AG08395 (cell line): Measurements from ENCODE around the gene IRF1.

Source experiments
- DNase-seq: peaks from one replicate; pipeline ENCODE4 v3.0.0; 2012; ENCODE audit warnings: mixed read lengths, low spot score

The IRF1 gene

DNA sequence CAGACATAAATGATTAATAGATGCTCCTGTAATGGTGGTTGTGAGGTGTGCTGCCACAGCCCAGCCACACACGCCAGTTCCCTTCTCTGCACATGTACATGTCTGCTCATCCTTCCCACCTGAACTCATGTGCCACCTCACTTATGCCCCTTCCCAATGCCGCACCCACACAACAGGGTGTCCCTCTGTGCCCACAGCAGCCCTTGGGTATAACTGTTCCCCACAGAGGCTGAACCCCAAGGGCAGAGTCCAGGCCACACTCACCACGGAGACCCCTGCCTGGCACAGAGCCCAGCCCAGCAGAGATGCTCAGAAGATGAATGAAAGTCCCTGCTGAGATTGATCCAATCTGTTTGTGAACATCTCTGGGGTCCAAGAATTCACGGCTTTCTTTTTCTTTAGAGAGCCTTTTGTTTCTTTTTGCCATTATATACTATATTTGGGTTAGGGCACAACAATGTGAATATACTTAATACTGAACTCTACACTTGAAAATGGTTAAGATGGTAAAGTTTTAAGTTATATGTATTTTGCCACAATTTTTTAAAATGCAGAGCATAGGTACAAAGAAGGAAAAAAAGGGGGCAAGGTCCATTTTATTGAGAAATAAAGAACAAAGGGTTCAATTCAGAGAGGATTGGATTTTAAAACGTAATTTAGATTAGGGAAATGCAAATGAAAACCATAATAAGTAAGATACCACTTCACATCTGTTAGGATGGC is 29.6 kb downstream of the IRF1 start:
- DNase-seq = no peak

DNA sequence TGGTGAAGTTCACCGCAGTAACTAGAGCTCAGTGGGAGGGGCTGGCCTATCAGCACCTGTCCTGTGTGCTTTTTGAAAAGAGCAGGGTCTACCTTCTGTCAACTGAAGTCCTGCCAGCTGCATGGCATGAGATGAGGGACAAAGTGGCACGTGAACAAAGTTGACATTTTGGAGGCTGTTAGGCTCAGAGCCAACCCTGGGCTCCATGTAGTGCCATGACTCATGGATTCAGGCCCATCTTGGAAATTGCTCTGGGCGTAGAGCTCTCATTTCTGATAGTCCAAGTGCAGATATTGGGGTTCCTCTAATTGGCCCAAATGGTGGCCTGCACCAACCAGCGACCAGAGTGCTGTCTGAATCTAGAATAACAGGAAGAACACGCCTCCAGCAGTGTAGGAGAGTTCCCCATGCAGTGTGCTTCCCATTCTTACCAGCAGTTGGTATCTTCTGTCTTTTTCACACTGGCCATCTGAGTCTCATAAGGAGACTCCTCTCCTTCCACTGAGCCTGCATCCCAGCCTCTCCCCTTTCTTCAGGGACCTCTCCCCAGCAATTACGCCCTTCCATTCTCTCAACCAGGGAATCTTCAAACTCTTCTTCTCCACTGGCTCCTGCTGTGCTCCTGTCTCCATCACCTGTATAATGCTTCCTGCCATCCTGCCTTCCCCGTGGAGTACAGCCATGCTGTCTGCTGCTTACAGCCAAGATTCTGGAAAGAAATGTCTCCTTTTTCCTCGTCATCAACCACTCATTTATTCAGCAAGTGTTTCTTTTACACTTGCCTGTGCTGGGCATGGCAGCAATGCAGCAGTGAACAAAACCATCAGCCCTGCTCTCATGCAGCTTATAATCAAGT is 30.4 kb downstream of the IRF1 start:
- DNase-seq = no peak

DNA sequence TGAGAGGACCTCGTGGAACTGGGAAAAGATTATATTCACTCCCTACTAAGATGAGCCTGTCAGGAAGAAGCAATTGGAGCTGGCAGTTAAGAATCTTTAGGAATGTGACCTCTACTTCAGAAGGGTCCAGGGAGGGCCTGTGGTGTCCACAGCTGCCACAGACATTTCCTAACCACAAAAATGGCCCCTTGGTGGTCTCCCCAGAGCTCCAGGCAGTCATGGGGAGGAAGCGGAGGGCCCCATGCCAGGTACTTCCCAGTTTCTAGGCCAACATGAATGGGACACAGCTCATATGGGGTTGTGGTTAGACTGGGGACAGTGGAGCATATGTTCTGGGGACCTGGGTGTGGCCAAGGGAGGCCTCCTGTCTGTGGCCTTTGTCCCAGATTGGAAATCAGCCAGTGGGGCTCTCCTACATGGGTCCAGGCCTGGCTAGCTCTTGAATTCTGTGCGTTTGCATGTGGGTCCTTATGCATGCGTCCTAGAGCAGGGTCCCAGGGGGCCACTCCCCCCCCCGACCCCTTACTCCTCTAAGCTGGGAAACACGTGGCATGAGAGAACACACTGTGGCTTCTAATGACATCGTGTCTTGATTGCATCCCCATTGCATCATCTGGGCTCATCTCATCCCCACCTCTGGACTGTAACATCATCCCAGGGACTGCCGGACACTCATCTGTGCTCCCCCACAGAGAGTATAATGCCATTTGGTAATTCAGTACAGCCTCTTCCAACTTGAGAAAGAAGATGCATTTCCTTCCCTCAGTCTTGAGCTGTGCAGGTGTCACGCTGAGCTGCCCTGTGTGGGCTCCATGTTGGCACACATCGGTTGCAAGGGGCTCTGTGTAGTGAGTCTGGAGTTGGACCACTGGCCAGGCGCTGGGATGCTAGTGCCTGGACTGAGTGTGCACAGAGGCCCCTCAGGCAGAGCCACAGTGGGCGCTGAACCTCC is 31.3 kb downstream of the IRF1 start:
- DNase-seq = no peak

DNA sequence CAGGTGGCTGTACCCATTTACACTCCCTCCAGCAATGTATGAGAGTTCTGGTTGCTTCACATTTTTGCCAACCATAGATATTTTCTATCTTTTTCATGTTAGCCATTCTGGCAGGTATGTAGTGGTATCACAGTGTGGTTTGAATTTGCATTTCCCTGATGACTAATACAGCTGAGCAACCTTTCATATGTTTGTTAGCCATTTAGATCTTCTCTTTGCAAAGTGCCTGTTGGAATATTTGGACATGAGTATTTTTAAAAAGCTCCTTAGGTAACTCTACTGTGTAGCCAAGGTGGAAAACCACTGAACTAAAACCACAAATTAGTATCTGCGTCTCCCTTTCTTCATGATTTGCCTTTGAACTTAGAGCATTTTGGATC is 31.9 kb downstream of the IRF1 start:
- no peak for DNase-seq

DNA sequence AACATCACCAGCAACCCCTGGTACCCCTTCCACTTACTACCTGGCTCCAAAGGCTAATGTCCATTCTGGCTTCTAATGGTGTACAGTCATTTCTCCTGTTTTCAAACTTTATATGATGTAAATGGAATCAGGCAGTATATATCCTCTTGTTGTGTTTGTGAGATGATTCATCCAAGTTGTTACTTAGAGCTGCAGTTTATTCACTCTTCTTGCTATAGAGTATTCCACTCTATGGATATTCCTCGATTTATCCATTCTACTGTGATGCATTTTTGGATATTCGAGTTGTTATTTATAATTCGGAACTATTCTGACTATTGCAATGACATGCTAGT is 32.4 kb downstream of the IRF1 start:
- DNase-seq = no peak

DNA sequence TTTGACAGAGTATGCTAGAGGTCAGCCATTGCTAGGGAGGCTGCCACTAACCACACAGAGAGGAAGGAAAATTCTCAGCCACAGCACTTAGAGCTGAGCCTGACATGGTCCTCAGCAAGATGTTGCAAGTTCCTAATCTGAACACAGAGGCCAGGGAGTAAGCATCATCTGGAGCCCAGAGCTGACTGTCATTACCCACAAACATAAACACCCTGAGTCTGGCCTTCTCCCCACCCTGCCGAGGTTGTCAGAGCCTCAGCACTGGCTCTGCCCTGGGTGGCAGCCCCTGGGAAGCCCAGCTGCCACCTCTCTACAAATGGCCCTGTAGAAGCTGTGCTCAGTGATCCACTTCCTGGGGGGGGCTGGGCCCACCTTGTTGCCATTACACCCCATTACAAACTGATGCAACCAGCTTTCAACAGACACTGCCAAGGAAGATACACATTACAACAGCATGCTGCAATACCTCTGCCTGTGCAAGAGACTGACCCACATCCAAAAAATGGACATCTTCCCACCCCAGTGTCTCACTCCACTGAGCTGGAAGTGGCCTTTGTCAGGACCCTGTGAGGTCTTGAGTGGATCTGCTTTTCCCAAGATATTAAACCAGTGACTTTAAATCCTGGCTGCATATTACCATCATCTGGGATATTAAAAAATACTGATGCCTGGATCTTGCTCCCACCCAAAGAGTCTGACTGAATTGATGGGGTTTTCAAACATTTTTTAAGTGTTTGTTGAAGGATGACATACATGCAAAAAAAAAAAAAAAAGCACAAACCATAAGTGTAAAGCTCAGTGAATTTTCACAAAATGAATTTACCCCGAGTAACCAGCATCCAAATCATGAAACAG is 33.0 kb downstream of the IRF1 start:
- peak; percentile 81 for DNase-seq

DNA sequence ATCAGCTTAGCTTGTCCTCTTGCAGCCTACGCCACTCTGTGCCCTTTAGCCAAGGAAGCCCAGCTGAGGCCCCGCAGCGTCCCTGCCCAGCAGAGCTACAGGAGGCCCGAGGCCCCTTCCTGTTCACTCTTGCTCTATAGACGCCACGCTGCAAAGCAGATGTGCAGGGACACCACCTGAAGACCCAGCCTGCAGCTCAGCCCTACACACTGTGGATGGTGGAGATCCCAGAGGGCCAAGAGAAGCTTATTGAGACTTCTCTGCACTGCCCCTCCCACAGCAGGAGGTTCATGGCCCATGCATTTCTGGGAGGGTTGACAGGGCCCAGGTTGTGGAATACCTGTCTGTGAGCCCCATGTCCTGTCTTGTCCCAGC is 33.6 kb downstream of the IRF1 start:
- DNase-seq = no peak

DNA sequence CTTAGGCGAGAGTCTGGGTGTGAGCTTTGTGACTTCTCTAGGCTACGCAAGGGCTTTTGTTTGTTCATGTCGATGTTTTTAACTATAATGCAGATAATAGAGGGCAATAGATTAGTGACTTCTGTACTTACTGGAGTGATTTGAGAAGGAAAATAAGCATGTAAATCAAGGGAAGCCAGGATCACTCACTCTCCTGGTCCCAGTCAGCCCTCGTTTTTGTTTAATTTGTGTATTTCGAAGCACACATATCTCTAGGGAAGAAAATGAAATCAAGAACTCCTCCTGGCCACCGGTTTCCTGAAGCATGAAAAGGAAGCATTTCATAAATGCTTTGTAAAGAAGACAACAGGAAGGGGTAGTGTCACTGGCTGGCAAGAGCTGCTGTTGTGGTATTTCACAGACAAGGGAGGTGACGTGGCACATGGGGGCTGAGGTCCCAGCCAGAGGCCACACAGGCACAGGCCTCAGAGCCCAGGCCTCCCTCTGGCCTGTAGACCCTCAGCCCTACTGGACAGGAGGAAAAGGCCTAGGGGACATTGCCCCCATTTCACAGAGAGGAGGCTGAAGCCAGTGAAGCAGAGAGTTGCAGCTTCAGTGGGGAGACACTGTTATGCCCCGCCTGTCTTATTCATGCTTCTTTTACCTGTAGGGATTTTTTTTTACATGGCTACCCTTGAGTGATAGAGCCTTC is 34.1 kb downstream of the IRF1 start:
- peak; percentile 86 for DNase-seq

DNA sequence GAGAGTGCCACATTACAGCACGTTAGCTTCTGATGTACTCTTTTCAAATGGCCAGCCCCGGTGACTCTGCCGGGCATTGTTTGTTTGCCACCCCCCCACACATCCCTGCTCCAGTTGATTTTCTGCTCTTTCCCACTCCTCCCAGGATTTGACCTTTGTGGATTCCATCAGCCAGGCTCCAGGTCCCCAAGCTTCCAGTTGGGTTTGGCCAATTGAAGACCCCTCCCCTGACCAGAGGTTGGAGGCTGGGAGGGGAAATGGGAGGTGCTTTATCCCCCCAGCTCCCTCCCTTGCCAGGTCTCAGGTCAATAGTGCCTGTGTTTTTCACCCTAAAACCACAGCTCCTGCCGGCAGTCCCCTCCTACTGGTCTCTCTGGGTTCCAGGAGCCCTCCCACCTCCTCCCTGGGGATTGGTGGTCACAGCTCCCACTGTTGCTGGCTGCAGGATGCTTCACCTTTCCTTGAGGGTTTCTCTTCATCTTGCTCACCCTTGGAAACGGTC is 34.9 kb downstream of the IRF1 start:
- no peak for DNase-seq

DNA sequence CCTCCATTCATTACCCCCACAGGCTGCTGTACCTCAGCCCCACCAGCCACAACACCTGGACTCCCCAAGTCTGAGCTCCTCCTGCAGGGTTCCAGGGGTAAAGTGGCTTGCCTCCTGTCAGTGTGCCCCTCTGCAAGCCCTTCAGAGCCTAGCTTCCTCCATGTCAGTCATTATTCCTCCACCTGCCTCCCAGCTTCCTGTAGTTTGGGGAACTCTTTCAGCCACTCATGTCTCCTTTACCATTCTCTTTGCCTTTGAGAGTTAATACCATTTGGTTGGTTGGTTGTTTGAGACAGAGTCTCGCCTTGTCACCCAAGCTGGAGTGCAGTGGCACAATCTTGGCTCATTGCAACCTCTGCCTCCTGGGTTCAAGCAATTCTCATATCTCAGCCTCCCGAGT is 36.2 kb downstream of the IRF1 start:
- DNase-seq = no peak

DNA sequence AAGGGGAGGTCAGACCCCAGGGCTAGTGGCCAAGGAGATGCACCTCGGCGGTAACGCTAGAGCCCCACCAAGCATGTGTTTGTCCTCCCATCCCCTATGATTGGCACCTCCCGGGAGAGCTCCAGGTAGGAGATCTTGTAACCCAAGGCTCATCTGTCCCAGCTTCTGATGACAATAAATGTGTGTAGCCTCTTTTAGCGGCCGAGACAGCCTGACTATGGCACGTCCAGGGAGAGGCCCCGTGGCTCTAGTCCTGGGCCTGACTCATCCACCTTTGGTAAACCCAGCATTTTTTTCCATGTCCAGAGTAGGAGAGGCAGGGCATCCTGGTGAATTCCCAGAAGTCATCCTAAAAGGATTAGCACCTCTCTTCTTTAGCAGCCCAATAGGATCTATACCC is 39.2 kb downstream of the IRF1 start:
- DNase-seq = no peak

DNA sequence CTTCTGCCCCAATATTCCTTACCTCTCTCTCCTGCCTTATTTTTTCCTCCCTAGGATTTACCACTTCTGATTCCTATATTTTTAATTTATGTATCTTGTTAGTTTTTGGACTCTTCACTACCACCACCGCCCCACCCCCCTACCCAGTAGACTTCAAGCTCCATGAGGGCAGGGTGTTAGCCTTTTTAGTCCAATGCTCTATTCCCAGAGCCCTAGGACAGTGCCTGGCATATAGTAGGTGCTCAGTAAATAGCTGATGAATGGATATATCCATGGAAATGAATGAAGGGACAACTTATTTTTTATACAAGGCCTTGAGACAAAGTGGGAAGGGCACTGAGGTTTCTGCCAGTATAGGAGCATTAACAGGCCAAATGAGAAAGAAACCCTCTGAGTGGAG is 41.5 kb downstream of the IRF1 start:
- DNase-seq = no peak

DNA sequence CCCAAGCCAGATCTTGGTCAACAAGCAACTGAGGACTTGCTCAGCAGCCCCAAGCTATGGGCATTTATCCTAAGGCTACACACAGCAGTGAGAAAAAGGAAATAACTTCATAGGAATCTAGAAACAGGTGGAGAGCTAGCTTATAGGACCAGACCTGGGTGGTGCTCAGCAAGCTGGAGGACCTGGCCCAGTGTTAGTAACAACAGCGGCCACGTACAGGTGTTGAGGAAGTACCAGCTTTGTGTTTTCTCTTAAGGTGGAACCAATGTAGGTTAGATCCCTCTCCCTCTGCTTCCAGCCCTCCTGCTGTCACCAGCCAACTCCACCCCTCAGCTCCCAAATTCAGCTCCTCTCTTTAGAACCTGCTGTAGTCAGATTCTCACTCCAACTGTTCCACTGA is 43.4 kb downstream of the IRF1 start:
- no peak for DNase-seq

DNA sequence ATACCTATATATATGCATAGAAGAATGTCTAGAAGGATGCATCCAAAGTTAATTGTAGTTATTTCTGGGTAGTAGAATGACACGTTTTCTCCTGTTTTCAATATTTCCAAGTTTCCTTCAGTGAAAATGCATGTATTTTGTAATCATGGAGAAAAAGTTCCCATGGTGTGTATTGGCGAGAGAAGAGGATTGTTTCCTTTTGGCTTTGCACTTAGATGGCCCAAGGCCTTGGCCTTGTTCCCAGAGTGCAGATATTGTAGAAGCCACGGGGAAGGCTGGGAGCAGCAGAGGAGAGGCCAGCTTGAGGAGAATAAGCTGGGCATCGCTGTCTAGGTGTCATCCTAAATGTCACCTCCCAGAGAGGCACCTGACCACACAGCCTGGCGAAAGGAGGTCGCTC is 44.0 kb downstream of the IRF1 start:
- DNase-seq = peak; percentile 91

DNA sequence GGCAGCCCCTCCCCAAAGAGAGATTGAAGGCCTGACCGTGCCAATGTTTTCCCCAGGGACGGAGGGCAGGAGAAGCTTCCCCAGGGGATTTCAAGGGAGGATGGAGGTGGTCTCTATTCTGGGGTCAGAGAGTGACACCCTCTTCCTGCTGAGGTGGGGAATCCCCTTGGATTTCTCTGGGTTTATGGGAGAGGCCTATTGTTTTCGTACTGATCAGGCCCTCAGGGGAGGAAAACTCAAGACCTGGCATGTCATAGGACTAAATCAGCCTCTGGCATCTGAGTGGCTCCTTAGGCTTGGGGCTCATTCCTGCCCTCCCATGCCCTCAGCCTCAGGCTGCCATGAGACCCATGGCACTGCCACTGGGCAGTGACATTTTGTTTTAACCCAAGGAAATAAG is 44.6 kb downstream of the IRF1 start:
- DNase-seq = no peak

DNA sequence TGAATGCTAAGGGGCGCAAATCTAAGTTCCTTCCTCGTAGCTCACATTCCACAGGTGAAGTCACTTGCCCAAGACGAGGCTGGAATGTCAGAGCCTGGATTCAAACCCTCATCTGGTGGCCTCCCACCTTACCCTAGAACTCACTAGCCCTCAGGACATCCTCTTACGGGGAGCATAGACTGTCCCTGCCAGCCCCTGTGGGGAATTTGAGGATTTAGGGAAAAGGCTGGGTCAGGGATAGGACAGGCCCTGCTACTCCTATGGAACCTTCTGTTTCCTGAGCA is 45.0 kb downstream of the IRF1 start:
- no peak for DNase-seq

DNA sequence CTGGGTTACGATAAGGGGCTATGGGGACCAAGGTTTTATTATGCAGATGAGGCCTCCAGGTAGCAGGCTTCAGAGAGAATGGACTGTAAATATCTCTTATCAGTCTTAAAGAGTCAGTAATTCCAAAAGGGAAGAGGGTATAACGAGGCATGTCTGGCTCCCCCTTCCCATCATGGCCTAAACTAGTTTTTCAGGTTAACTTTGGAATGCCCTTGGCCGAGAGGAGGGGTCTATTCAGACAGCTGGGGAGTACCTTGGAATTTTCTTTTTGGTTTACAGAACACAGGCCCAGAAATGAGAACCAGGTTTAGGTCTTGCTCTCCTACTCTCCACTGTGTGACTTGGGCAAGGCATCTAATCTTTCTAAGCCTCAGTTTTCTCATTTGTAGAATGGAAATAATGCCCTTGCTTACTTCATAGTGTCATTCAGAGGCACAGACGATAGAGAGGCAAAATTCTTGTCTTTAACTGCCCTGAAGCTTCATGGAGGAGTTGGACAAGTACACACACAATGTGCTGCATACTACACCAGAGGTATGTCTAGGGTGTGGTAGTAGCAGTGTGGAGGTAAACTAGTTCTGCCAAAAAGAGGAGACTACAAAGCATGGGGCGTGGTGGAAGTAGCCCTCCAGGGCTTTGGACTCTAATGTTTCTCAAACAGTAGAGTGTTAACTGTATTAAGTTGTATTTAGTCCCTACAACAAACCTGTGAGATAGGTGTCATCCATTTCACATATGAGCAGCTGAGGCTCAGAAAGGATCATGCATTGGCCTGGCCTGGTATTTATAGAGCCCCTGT is 45.5 kb downstream of the IRF1 start:
- DNase-seq = no peak

DNA sequence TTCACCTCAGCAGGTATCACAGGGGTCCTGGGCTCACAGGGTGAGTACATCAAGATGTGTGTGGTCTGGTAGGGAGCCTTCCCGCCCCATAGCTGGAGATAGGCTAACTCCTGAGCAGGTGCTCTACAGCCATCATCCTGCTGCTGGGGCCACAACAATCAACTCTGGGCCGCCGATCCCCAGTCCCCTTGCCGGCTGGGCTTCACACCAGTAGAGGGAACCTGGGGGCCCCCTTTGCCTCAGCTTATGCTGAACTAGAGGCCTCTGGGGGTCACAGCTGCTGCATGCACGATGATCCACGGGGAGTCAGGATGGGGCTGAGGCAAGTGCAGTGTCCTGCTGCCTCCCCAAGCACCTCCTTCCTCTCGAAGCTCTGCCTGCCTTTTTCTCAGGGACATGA is 46.5 kb downstream of the IRF1 start:
- DNase-seq = no peak

DNA sequence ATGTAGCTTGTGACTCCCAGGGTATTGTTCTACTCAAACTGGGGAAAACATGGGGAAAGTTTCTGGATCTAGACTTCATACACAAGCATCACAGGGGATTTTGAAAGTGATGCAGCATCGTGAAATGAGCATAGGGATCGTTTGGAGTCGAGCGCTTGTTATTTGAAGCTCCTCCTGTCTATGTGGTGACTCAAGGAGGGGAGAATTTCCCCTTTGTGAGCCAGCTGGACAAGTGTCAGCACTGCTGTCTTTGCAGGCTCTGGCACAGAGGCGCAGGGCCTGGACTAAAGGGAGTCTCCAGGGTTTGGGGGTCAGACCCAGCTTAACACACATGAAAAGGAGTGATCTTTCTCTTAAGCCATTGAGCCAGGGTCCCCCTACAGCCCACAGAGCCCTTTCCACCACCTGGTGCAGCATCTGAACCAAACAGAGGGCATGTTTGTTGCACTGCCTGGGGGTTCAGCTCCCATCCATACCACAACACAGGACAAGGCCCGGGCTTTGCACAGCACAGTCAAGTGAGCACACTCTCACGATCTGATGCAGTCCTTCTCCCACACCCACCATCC is 51.0 kb downstream of the IRF1 start:
- DNase-seq = peak; percentile 95

DNA sequence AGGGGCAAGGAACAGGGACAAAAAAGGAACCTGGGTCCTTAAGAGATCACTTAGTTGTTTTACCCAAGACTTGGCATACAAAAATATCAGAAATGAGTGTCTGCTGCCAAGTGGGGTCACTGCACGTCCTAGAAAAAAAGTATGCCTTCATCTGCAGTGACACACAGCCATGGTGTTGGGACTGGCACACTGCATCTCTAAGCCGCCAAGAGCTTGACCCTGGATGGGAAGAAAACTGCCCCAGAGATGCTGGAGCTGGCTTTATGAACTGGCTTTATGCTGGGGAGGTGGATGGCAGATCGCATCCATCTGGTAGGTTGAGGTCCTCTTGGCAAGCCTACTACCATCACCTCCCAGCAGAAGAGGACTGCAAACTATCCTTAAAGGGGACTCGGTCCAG is 51.7 kb downstream of the IRF1 start:
- DNase-seq = no peak
